ENCODE measurements around the gene LIMK1.

DNA sequence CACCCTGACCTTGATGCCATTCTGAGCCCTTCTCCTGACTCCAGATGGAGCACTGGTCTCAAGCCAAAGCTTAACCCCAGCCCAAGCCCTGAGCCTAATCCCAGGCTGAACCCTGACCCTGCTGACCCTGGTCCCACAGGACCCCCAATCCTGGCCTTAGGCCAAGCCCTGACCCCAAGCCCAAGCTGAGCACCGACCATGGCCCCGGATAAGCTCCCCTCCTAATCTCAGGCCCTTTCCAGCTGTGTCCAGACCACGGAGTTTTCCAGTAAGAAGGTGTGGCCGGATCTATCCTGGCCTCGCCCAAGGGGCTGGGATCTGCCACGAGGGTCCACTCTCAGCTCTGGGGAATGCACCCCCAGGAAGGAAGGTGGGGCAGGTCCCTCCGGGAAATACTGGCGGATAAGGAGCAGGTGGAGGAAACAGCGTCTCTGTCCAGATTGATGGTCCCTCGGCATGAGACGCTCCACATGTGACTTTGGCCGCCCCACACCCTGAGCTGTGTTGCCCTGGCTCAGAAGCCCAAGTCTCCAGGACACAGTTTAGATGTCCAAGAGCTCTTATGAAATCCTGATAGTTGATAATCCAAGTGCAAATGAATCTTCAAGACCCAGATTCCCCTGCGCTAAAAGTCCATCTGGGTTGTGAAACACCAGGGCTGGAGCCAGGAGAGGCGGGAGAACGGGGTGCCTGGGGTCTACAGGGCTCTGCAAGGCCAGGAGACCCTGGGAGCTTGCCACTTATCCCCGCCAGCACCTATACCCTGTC is 45.2 kb upstream of the LIMK1 start:
- TF ChIP-seq CTCF (optimal IDR thresholded peaks at IDR 0.05 in 1 of 3, IDR thresholded peaks at IDR 0.05 in 1 of 3, conservative IDR thresholded peaks at IDR 0.05 in 1 of 3; ENCODE audit: extremely low read depth in 1 of 3, insufficient read depth in 2 of 3, low read length in 3 of 3) (no peak), EZH2 (IDR thresholded peaks at IDR 0.05; ENCODE audit: low read length) (no peak)
